ENCODE results near the gene POU6F2. TPM values are rescaled to one million over a fixed set of nuclear protein-coding genes. Genes with fewer than 3 reads are reported as not detected.

Gene POU6F2
- total and polyA plus RNA-seq, 2 donors (not counting 1 experiment from before 2014, with no cell fraction given): under 0.01 TPM; not detected in 1

DNA sequence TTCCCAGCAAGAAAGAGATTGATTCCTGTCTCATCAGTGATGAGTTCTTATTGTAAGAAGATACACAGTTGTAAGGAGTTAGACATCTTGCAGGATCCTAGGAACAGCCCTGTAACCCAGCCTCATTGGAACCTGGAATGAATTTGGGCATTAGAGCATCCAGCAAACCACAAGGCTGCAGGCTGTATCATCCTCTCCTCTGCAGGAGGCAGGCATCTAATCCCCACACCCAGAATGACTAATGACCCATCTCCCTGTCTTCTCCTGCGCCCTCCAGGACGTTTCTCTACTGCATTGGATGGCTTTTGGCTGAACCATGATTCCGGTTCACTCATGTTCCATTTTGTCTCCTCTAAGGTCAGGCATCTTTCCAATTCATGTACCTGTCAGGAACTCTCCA, 233.9 kb downstream of the POU6F2 start:
- Histone ChIP-seq H3K4me2 (ENCODE audit: extremely low read depth, insufficient read depth, low read length) (no peak overlapping the region), H4K20me1 (ENCODE audit: control insufficient read depth, extremely low read depth, insufficient read depth, low read length) (no peaks in the 10 kb centered on the region), H3K4me1 (ENCODE audit: control insufficient read depth, extremely low read depth, insufficient read depth, low read length) (no peaks in the 10 kb centered on the region), H3K36me3 (ENCODE audit: control insufficient read depth, insufficient read depth, low read length) (no peaks in the 10 kb centered on the region), H3K4me3 (replicated peaks in 1 of 4; ENCODE audit: control extremely low read depth in 1 of 4, insufficient read depth in 1 of 4, low read depth in 3 of 4, low read length in 4 of 4) (no peak overlapping the region), H3K27me3 (ENCODE audit: control insufficient read depth, insufficient read depth, low read length) (no peaks in the 10 kb centered on the region), H3K27ac (ENCODE audit: insufficient read depth, low read length) (no peak overlapping the region), H3K79me2 (ENCODE audit: control insufficient read depth, insufficient read depth, low read length) (no peaks in the 10 kb centered on the region), H3K9ac (ENCODE audit: insufficient read depth, low read length) (no peak overlapping the region), H2AFZ (ENCODE audit: low read length) (no peak overlapping the region), H3K9me3 (ENCODE audit: control insufficient read depth, insufficient read depth, low read depth, low read length) (no peaks in the 10 kb centered on the region)
- no peak for DNase-seq (ENCODE audit: low read depth in 2 of 2)
- TF ChIP-seq, protein P1, sequence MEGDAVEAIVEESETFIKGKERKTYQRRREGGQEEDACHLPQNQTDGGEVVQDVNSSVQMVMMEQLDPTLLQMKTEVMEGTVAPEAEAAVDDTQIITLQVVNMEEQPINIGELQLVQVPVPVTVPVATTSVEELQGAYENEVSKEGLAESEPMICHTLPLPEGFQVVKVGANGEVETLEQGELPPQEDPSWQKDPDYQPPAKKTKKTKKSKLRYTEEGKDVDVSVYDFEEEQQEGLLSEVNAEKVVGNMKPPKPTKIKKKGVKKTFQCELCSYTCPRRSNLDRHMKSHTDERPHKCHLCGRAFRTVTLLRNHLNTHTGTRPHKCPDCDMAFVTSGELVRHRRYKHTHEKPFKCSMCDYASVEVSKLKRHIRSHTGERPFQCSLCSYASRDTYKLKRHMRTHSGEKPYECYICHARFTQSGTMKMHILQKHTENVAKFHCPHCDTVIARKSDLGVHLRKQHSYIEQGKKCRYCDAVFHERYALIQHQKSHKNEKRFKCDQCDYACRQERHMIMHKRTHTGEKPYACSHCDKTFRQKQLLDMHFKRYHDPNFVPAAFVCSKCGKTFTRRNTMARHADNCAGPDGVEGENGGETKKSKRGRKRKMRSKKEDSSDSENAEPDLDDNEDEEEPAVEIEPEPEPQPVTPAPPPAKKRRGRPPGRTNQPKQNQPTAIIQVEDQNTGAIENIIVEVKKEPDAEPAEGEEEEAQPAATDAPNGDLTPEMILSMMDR (conservative IDR thresholded peaks at IDR 0.05 in 1 of 2, IDR thresholded peaks at IDR 0.05 in 1 of 2; ENCODE audit: low read depth in 1 of 2, low read length in 2 of 2): no peak
- TF ChIP-seq EZH2 (IDR thresholded peaks at IDR 0.05; ENCODE audit: low read length, missing control alignments): no peak

DNA sequence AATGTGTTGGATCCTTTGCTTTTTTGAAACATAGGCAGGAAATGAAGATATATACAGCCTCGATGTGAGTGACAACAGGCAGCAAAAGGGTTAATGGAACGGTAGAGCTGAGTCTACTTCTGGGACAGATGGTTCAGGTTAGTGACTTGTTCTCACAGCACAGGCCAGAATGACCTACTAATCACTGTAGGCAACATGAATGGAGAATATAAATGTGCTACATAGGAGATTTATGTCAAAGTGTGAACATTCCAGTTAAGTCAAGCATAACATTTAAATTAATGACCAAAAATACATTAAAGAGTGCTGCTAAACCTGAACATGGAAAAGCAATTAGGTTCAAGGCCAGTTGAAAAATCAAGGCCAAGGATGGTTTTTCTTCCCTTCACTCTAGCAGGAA, 235.2 kb downstream of the POU6F2 start:
- no peaks in the 10 kb centered on the region for H3K9me3 ChIP-seq (ENCODE audit: control insufficient read depth, insufficient read depth, low read depth, low read length)
- H3K27me3 ChIP-seq (ENCODE audit: control insufficient read depth, insufficient read depth, low read length): no peaks in the 10 kb centered on the region
- H3K4me3 ChIP-seq (replicated peaks in 1 of 4; ENCODE audit: control extremely low read depth in 1 of 4, insufficient read depth in 1 of 4, low read depth in 3 of 4, low read length in 4 of 4): no peak overlapping the region
- TF ChIP-seq, protein P1 (conservative IDR thresholded peaks at IDR 0.05 in 1 of 2, IDR thresholded peaks at IDR 0.05 in 1 of 2; ENCODE audit: low read depth in 1 of 2, low read length in 2 of 2): no peak
- TF ChIP-seq EZH2 (IDR thresholded peaks at IDR 0.05; ENCODE audit: low read length, missing control alignments): no peak
- H3K9ac ChIP-seq (ENCODE audit: insufficient read depth, low read length): no peak overlapping the region
- H2AFZ ChIP-seq (ENCODE audit: low read length): no peak overlapping the region
- DNase-seq (ENCODE audit: low read depth in 2 of 2): no peak
- no peak overlapping the region for H3K4me2 ChIP-seq (ENCODE audit: extremely low read depth, insufficient read depth, low read length)
- H4K20me1 ChIP-seq (ENCODE audit: control insufficient read depth, extremely low read depth, insufficient read depth, low read length): no peaks in the 10 kb centered on the region
- no peak overlapping the region for H3K27ac ChIP-seq (ENCODE audit: insufficient read depth, low read length)
- H3K36me3 ChIP-seq (ENCODE audit: control insufficient read depth, insufficient read depth, low read length): no peaks in the 10 kb centered on the region
- no peaks in the 10 kb centered on the region for H3K79me2 ChIP-seq (ENCODE audit: control insufficient read depth, insufficient read depth, low read length)
- H3K4me1 ChIP-seq (ENCODE audit: control insufficient read depth, extremely low read depth, insufficient read depth, low read length): no peaks in the 10 kb centered on the region

DNA sequence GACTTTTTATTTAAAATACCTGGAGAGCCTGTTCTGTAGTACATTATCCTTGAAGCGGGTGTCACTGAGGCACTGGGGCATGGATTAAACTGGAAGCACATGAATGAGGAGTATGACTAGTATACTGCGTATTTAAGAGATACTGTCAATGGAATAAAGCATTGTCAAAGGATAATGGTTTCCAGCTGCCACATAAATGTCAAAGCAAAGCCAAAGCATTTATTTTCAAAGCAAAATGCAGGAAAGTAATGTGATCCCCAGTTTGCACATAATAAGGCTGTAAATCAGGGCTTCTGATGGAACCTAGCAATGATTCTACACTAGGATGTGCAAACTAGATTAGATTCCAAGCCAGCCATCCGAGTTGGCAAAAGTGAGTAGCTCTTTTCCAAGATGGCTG, 240.1 kb downstream of the POU6F2 start:
- Histone ChIP-seq H3K4me1 (ENCODE audit: control insufficient read depth, extremely low read depth, insufficient read depth, low read length) (no peaks in the 10 kb centered on the region), H3K4me3 (replicated peaks in 1 of 4; ENCODE audit: control extremely low read depth in 1 of 4, insufficient read depth in 1 of 4, low read depth in 3 of 4, low read length in 4 of 4) (no peak overlapping the region), H3K79me2 (ENCODE audit: control insufficient read depth, insufficient read depth, low read length) (no peaks in the 10 kb centered on the region), H3K9me3 (ENCODE audit: control insufficient read depth, insufficient read depth, low read depth, low read length) (no peaks in the 10 kb centered on the region), H3K27me3 (ENCODE audit: control insufficient read depth, insufficient read depth, low read length) (no peaks in the 10 kb centered on the region), H3K9ac (ENCODE audit: insufficient read depth, low read length) (no peak overlapping the region), H3K27ac (ENCODE audit: insufficient read depth, low read length) (no peak overlapping the region), H3K4me2 (ENCODE audit: extremely low read depth, insufficient read depth, low read length) (no peak overlapping the region), H2AFZ (ENCODE audit: low read length) (no peak overlapping the region), H4K20me1 (ENCODE audit: control insufficient read depth, extremely low read depth, insufficient read depth, low read length) (no peaks in the 10 kb centered on the region), H3K36me3 (ENCODE audit: control insufficient read depth, insufficient read depth, low read length) (no peaks in the 10 kb centered on the region)
- no peak for TF ChIP-seq EZH2 (IDR thresholded peaks at IDR 0.05; ENCODE audit: low read length, missing control alignments)
- TF ChIP-seq, protein P1 (conservative IDR thresholded peaks at IDR 0.05 in 1 of 2, IDR thresholded peaks at IDR 0.05 in 1 of 2; ENCODE audit: low read depth in 1 of 2, low read length in 2 of 2): no peak
- no peak for DNase-seq (ENCODE audit: low read depth in 2 of 2)

Measured in fibroblast of lung (primary cell).